Keratinocyte (primary cell): ENCODE data around the gene PIBF1.

ENCODE experiments used
- CTCF ChIP-seq, 3 experiments: IDR thresholded peaks in 1 of 3; conservative IDR thresholded peaks in 1 of 3; optimal IDR thresholded peaks in 1 of 3; 2 replicates in 2 of 3; 3 replicates in 1 of 3; pipeline versions ENCODE3 to v1.5.1; 2011; ENCODE audit warnings: low read length in 3 of 3, mild to moderate bottlenecking in 3 of 3, moderate library complexity in 2 of 3, control low read depth in 1 of 3, inconsistent platforms in 1 of 3; ENCODE audit not compliant: insufficient read depth in 2 of 3; ENCODE audit errors: extremely low read depth in 1 of 3
- EZH2 ChIP-seq: IDR thresholded peaks from one replicate; pipeline ENCODE4 v1.6.1; 2012; ENCODE audit warnings: inconsistent platforms, mild to moderate bottlenecking, low read length, moderate library complexity

- TF ChIP-seq EZH2: no peak
- no peak for TF ChIP-seq CTCF (optimal IDR thresholded peaks at IDR 0.05 in 1 of 3, IDR thresholded peaks at IDR 0.05 in 1 of 3, conservative IDR thresholded peaks at IDR 0.05 in 1 of 3; ENCODE audit: extremely low read depth in 1 of 3, insufficient read depth in 2 of 3, low read length in 3 of 3)
These were observed 181.8 kb downstream of the PIBF1 start for GRCh38 chr13:72963762-72964161.
